Hindlimb muscle (tissue), 1 donor: ENCODE data around the gene CHDH. TPM values are rescaled to one million over a fixed set of nuclear protein-coding genes. Genes with fewer than 3 reads are reported as not detected.
A peak's percentile ranks its signal among the peaks of the same experiment; 100 is the strongest.

ENCODE experiments used
- DNase-seq: peaks from one replicate; pipeline ENCODE4 v3.0.0-alpha.2; 2013
- polyA plus RNA-seq: library from polyadenylated mRNA; unstranded; fragments of 120-200 nt; gene quantifications from one replicate; pipeline ENCODE4 v1.2.1, GENCODE V29; 2013; ENCODE audit not compliant: insufficient read length

CHDH gene
- polyA plus RNA-seq, 1 donor = 0.97 TPM

- DNase-seq = no peak
Observed at GRCh38 chr3:53780806-53781205, 65.4 kb downstream of the CHDH start.

- no peak for DNase-seq
Observed at GRCh38 chr3:53780171-53780570, 66.0 kb downstream of the CHDH start.

GRCh38 chr3:53778153-53778552 is 68.1 kb downstream of the CHDH start:
- DNase-seq = no peak

- DNase-seq = no peak
Observed at GRCh38 chr3:53777468-53777867, 68.8 kb downstream of the CHDH start.

- no peak for DNase-seq
Observed at GRCh38 chr3:53776494-53777101, 69.6 kb downstream of the CHDH start.

GRCh38 chr3:53775834-53776251 is 70.4 kb downstream of the CHDH start:
- no peak for DNase-seq

GRCh38 chr3:53775018-53775417 is 71.2 kb downstream of the CHDH start:
- DNase-seq = no peak

- DNase-seq = no peak
Observed at GRCh38 chr3:53774414-53774813, 71.8 kb downstream of the CHDH start.

GRCh38 chr3:53773611-53774368 is 72.4 kb downstream of the CHDH start:
- peak; percentile 35 for DNase-seq

- DNase-seq = no peak
Observed at GRCh38 chr3:53773021-53773436, 73.2 kb downstream of the CHDH start.

- no peak for DNase-seq
Observed at GRCh38 chr3:53772562-53772961, 73.7 kb downstream of the CHDH start.

GRCh38 chr3:53768478-53769459 is 77.5 kb downstream of the CHDH start:
- no peak for DNase-seq

- DNase-seq = no peak
Observed at GRCh38 chr3:53766706-53767105, 79.5 kb downstream of the CHDH start.

- DNase-seq = no peak
Observed at GRCh38 chr3:53765753-53766152, 80.5 kb downstream of the CHDH start.

- no peak for DNase-seq
Observed at GRCh38 chr3:53764026-53764775, 82.0 kb downstream of the CHDH start.

GRCh38 chr3:53763353-53763752 is 82.9 kb downstream of the CHDH start:
- DNase-seq = no peak

Other genes starting within 250 kb of the CHDH start
- 3.2 TPM for gene IL17RB, start 149 bp upstream of the CHDH start, polyA plus RNA-seq
- 28.1 TPM for gene ACTR8, start 35.7 kb upstream of the CHDH start, polyA plus RNA-seq
- gene SELENOK, start 45.4 kb upstream of the CHDH start, polyA plus RNA-seq = 35.7 TPM